ENCODE data around the gene BMP10.
A peak's percentile ranks its signal among the peaks of the same experiment; 100 is the strongest.

The BMP10 gene

DNA sequence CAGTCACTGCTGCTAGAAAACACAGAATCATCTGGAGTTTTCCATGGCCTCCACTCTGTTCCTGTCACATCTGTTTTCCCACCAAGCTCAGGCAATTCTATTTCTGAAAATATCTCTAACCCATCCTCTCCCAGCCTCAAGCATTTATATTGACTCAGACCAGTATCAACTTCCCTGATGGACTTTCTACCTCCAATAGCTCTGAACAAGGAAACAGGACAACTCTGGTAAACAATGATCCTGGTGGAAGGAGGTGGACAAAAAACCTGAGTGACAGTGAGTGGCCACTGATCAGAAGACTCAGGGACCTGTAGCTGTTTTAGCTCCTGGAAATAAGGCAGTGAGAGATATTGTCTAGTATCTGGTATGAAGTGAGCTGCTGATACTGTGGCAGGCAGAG is 23.4 kb downstream of the BMP10 start:
- DNase-seq: no peak

DNA sequence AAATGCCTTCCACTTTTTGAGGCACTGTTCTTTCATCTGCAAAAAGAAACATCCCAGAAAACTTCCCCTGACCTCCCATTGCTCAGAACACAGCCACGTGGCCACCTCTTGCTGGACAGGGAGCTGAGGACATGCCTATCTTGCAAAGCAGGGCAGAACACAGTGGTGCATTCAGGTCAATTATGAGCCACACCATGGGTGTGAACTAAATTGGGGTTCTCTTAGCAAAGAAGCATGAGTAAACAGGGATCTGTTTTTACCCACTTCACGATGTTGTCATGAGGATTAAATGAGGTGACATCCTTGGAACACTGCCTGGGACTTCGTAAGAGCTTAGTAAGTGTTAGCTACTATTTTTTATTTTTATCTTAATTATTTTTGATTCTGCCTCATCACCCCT is 25.1 kb downstream of the BMP10 start:
- no peak for DNase-seq

GRCh38 chr2:68845043-68845442 is 26.2 kb downstream of the BMP10 start:
- DNase-seq: no peak

- peak; percentile 19 for DNase-seq
Observed at GRCh38 chr2:68839260-68839833, 31.9 kb downstream of the BMP10 start.

- no peak for DNase-seq
Observed at GRCh38 chr2:68838641-68839040, 32.6 kb downstream of the BMP10 start.

DNA sequence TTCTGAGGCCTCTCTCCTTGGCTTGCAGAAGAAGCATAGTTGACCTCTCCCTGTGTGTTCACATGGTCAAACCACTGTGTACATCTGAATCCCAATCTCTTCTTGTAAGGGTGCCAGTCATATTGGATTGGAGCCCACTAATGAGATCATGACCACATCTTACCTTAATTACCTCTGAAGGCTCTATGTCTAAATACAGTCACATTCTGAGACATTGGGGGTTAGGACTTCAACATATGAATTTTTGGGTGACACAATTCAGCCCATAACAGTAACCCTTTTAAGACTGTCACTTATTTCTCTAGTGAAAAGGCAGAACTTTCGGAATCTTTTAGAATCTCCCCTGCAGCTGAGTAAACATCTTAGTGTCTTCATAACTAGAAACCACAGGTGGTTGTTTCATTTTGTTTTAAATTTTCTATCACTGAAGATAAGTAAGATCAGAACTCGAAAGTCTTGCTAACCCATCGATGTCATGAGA is 33.3 kb downstream of the BMP10 start:
- DNase-seq: no peak

- DNase-seq: peak; percentile 77
Observed at GRCh38 chr2:68837164-68837860, 33.9 kb downstream of the BMP10 start.

DNA sequence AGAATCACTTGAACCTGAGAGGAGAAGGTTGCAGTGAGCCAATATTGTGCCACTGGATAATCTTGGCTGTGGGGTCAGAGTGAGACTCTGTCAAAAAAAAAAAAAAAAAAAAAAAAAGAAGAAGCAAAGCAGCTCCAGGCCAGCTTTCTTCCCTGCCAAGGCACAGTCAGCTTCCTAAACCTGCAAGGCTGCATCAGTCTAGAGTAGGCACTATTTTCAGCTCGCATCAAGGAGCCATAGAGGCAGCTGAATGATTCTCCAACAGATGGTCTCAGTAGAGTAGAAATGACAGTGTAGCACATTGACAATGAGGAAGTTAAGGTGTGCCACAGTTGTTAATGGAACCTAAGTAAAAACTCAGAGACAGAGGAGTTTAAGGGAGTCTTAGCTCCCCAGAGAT is 35.6 kb downstream of the BMP10 start:
- no peak for DNase-seq

DNA sequence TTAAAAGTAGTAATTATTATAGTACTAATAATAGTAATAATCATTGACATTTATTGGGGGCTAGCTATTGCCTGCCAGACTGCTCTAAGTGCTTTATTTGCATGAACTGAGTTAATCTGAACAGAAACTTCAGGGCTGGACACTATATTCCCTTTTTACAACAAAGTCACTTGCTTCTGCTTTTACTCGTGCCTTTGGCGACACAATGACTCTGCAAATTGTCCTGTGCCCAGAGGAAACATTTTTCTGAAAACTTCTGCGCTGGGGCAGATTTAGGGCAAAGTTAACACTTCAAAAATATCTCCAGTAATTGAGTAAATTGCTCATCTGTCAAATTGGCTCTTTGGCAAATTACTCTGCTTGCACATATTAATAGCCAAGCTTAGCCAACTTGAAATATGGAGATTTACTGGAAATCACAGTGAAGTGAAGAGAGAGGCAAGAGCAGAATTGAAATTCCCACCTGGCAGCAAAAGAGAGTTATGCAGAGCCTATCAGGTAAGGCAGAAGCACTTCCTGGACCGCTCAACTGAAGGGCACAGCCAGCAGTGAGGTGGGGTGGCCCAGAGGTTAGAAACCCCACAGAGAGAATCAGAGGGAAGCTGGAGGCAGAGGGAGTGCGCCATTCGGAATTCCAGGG is 36.3 kb downstream of the BMP10 start:
- DNase-seq: no peak

DNA sequence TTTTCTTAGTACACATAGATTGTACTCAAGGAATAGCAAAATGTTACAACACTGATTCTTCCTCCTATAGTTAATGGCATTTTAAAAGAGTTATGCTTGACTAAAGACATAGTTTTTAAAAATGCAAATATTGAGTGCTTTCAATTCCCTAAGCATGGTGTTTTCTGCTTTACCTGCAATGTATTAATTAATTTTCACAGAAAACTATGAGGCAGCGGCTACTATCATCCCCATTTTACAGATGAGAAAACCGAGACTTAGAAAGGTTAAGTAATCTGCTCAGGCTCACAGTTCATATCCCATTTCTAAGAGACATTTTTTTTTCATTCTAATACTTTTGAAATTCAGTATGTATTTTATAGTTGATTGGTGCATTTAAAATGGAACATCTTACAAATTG is 38.0 kb downstream of the BMP10 start:
- DNase-seq: no peak

DNA sequence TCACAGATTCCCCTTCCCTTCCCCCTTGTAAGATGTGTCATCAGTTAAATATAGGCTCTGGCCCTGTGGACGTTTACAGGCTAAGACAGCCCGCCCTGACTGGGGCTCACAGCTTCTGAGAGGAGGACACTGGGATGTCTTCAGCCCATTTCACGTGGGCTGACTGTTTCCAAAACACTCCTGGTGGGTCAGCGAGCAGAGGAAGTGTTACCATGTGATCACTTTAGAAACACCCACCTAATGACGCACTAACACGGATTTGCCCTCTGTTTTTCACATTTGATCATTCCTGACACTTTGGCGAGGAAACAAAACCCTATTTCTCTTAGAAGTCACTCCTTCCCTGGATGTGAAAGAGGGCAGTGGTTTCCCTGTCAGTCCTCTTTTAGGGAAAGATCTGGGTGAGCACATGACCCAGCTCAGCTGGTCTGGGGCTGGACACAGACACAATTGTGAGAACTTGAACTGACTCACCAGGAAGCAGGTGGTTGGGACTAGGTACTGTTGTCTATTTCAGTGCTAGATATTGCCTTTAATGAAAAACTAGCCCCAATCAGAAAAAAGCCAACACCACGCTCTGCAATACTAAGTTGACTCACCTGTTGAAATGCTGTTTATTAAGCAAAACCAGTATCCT is 38.8 kb downstream of the BMP10 start:
- peak; percentile 56 for DNase-seq

DNA sequence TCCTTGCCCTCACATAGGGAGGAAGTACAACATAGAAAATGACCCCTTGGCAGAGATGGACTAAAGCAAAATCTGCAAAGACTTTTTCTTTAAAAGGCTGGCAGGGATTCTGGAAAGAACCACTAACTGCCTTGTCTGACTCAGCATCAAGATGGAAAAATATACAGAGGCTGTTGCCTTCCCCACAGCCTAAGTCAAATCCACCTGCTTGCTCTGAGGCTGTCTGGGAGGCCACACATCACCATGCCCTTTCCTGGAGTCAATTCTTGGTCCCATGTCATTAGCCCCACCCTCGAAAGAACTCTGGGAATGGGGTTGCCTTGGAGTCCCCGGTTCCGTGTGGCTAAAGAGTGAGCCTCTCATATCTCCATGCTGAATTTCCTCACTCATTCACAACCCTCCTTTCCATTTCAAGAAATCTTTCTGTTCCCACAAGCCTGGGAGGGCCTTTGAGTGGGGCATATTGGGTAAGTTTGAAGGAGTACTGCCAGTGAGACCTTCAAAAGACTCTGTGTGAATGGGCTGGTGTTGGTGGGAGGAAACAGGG is 39.4 kb downstream of the BMP10 start:
- no peak for DNase-seq

DNA sequence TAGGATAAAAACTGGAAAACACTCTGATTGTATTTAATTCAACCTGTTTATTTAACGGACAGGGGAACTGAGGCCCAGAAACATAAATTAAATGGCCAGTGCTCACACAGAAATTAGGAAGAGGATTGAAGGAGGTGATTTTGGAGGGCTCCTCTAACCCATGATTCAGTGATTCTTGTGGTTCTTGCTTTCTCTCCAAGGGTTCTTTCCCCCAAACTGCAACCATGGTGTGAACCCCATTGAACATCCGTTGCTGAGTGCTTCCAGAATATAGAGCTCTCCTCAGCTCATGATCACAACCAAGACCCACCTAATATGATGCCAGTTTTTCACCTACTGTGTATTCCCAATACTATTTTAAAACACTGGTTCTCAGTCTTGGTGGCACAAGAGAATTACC is 41.4 kb downstream of the BMP10 start:
- DNase-seq: no peak

DNA sequence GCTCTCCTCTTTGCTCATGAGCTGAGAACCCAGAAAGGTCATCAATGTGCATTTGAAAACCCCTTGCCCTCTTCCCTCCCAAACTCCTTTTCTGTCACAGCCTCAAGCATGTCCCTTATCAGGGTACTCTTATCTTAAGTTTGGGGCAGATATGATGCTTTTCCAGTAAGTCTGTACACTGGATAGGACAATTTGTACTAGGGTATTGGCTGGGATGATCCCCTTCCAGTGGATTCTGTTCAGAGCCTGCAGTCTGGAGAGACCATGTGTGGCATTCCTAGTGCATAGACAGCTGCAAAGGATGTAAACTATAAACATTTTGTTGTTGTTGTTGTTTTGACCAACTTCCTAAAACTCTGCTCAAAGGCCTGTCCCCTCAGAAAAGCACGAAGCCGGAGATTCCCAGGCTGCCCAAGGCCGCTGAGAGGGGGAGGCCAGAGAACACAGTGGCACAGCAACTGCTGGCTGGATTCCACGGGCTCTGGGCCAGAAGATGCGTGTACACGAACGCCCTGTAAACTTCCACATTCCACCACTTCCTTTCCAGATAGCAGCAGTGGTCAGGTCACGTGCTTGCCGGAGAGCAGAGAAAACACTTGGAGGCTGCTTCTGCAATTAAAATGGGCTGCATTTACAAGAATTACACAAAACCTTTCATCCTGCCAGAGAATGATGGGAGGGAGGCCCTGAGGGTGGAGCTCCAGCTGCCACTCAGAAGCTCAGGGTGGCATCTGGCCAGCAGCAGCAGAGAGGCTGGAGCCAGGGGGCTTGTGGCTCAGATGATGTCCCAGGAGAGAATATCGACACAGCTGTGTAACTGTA is 42.1 kb downstream of the BMP10 start:
- peak; percentile 30 for DNase-seq

GRCh38 chr2:68827666-68828065 is 43.5 kb downstream of the BMP10 start:
- DNase-seq: no peak

- no peak for DNase-seq
Observed at GRCh38 chr2:68825866-68826265, 45.3 kb downstream of the BMP10 start.

DNA sequence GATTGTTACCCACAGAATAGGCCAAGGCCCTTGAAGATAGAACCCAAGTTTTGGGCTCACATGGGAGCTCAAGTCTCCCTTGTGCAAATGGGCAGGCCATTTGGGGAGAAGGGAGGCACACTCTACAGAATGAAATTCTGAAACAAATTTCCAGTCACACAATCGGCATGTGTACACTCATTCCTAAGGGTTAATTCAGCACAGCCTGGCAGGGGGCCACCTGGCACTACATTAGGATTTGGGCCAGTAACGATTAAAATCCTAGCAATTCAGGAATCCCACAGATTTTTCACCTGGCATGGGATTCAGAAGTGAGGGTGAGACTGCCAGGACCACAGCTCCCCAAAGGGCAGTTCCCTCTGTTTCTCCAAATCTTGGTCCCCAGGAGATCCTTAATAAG is 46.4 kb downstream of the BMP10 start:
- DNase-seq: no peak

- no peak for DNase-seq
Observed at GRCh38 chr2:68822207-68822872, 48.9 kb downstream of the BMP10 start.

- DNase-seq: no peak
Observed at GRCh38 chr2:68819556-68819955, 51.6 kb downstream of the BMP10 start.

DNA sequence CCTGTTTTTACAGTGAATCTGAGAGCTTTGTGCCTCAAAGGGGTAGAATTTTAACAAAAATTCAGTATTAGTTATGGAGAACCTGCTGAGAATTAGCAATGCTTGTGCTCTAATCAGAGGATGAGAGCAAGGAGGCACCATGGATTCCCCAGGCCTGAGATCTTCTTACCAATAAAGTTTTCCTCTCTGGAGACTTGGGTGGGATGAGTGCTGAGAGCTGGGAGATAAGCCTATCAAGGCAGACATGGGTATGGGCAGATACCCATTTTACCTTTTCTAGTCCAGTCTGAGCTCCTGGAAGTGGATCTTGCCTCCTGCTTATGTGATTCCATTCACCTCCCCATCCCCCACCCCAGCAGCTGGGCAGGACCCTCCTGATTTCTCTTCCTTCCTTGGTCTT is 53.9 kb downstream of the BMP10 start:
- no peak for DNase-seq
